ENCODE measurements around the gene ETFA.

ETFA gene

DNA sequence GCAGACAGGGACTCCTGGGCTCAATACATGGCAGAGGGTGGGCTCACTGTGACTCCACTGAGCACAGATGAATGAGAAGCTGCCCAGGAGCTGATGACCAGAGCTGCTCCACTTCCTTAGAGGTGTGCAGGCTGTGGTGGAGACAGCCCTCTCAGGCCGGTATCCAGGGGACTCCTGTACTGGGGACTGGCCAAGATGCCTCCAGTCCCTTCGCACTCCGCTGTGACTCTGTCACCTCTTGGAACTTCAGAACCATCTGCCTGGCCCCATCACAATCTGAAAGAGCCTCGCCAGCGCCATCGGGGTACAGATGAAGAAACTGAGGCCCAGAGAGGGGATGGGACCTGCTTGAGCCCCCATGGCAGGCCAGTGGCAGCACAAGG is 111.2 kb downstream of the ETFA start:
- no peaks in the 10 kb centered on the region for H3K36me3 Mint-ChIP-seq
- H3K4me3 Mint-ChIP-seq: no peak overlapping the region
- CTCF ChIA-PET: no interaction called here
- peaks cover 4% of the 10 kb centered on the region for H3K4me1 Mint-ChIP-seq
- no peaks in the 10 kb centered on the region for H3K9me3 Mint-ChIP-seq
- no peak for DNase-seq
- no peaks in the 10 kb centered on the region for H3K27me3 Mint-ChIP-seq
- no peak overlapping the region for H3K27ac Mint-ChIP-seq

DNA sequence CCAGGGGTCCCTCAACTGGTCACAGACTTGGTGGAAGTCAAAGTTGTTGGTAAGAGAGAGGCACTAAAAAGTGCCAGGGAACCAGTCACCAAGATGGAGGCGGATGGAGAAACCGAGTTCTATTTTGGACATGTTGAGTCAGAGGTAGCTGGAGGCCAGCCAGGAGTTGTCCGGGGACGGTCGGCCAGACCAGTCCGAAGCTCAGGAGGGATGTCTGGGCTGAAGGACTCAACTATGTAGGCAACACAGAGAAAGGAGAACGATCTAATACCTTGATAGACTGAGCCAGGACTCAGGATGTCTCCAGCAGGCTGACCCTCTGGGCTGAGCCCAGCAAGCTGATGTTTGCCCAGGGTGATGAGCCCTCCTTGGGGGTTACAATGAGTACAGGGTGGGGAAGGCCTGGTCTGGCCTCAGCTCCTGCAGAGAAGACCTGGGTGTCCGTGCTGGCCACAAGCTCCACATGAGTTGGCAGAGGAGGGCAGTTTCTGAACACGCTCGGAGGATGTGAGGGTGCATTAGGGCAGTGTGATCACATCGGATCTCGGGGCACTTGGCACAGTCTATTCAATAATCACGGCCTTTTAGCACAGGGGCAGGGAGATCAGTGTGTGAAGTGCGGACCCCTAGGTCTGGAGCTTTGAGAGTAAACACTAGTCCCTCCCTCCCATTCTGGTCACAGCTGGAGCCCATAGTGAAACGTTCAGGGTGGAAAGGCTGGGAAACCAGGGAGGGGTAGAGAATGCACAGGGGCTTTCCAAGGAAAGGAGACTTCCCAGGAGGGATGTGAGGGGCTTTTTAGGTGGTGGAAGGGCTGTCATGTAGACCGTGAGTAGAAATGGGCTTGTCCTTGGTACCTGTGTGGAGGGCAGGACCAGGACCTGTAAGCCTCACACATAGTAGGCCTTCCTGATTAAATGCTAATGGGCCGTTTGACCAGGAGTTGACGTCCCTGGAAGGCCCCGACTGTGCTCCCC is 111.9 kb downstream of the ETFA start:
- H3K27me3 Mint-ChIP-seq: peaks cover 2% of the 10 kb centered on the region
- H3K36me3 Mint-ChIP-seq: no peaks in the 10 kb centered on the region
- H3K9me3 Mint-ChIP-seq: no peaks in the 10 kb centered on the region
- CTCF ChIA-PET: no interaction called here
- H3K4me3 Mint-ChIP-seq: no peak overlapping the region
- DNase-seq: no peak
- peaks cover 4% of the 10 kb centered on the region for H3K4me1 Mint-ChIP-seq
- H3K27ac Mint-ChIP-seq: no peak overlapping the region

DNA sequence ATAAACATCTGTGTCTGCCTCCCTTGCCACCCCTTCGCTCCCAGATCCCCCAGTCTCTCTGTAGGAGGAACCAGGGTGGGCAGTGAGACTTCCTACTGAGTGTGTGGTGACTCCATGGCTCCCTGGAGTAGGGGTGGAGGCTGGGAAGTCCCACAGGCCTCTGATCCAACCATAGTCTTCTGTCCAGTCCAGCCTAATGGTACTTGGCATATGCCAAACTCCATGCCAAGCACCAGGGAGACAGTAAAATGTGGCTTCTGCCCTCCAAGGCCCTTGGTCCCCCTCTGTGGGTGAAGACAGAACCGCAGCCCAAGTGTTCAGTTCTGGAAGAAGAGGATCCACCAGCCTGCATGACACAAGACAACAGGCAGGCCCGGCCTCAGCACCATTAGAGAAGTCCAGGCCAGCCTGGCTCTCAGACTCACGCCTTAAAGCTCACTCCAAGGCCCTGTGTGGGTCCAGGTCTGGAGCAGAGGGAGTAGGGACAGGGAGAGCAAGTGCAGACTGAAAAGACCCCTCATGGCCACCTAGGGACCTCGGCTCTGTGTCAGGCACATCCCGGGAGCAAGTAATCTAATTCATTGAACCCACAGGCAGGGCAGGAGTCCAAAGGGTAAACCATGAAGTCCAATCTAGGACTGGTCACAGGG is 112.7 kb downstream of the ETFA start:
- Mint-ChIP-seq H3K27ac (no peak overlapping the region), H3K27me3 (peaks cover 10% of the 10 kb centered on the region), H3K4me1 (peaks cover 4% of the 10 kb centered on the region), H3K36me3 (no peaks in the 10 kb centered on the region), H3K4me3 (no peak overlapping the region), H3K9me3 (no peaks in the 10 kb centered on the region)
- DNase-seq: no peak
- CTCF ChIA-PET: no interaction called here

DNA sequence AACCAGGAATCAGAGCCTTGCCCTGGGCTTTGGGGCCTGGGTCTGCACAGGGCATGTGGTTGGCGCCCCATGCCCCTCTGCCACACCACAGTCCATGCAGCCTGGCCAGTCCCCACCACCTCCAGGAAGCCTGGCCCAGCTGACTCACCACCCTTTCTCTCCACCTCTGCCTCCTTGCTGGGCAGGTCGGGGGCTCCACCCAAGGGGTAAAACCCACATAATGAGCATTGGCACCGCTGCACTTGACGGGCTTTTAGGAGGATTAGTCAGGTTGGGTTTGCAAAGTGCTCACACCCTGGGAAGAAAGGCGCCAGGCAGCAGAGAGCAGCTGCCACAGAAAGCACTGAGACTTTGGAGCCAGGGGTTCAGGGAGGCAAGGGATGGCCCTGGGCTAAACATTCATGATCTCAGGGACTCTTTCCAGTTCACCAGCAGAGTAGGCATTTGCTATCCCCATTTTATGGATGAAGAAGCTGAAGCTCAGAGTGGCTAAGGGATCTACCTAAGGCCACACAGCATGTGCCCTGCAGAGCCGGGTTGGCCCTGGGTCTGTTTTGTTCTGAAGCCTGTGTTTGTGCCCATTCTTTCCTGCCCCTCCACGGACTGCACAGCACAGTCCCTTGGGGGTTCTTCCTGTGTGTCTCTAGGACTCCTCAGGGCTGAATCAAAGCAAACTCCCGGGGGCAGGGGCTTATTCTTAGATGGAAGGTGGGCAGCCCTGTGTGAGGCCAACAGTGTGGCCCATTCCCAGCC is 113.4 kb downstream of the ETFA start:
- Mint-ChIP-seq H3K27ac (no peak overlapping the region), H3K36me3 (no peaks in the 10 kb centered on the region), H3K4me1 (peaks cover 4% of the 10 kb centered on the region), H3K9me3 (no peaks in the 10 kb centered on the region), H3K4me3 (no peak overlapping the region), H3K27me3 (peaks cover 17% of the 10 kb centered on the region)
- CTCF ChIA-PET: interaction anchor here (0.9 kb wide), 1 partner anchor 39 kb away, joined by 3 read pairs; no protein-coding TSS in a partner anchor
- DNase-seq: no peak

DNA sequence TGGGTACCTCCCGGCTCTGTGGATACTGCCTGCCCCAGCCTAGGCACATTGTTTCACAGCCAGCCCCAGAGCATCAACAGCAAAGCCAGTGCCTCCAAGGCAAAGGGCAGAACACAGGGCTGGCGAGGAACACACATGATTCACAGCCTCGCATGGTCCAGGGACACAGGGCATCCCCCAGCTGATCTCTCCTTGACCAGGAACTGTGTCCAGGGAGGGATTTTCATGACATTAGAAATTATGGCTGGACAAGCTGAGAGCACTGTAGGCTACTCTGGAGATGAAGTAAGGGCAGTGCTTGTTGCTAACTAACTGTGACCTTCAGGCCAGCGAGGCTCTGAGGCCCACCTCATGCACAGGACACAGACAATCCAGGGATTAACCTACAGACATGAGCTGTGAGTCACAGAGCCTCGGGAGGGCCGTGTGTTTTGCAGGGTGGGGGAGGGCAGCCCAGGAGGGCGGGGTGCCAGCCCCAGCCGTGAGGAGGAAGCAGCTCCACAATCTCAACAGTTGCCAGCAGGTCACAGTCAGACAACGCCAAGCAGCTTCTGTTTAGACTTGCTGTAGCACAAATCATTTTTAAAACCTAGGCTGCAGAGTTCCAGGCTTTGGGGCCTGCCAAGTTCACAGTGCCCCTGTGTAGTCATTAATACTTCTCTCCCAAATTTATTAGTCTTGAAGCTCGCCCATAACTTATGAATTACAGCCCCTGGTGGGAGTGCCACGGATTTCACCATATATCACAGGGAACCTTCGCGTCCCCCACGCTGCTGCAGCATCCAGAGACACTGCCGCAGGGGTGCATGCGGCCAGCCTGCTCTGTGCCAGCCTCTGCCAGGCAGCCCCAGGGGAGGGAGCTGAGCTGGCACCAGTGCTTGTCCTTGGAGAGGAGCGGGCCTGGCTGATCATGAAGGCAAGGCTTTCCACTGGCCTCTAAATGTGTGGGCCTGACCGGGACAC is 114.7 kb downstream of the ETFA start:
- Mint-ChIP-seq H3K4me1 (peaks cover 4% of the 10 kb centered on the region), H3K27me3 (peaks cover 31% of the 10 kb centered on the region), H3K27ac (no peak overlapping the region), H3K36me3 (no peaks in the 10 kb centered on the region), H3K4me3 (no peak overlapping the region), H3K9me3 (no peaks in the 10 kb centered on the region)
- no peak for DNase-seq
- CTCF ChIA-PET: interaction anchor here (0.9 to 2.7 kb wide), 2 partner anchors 11 to 41 kb away, joined by 3 to 7 read pairs; no protein-coding TSS in a partner anchor

DNA sequence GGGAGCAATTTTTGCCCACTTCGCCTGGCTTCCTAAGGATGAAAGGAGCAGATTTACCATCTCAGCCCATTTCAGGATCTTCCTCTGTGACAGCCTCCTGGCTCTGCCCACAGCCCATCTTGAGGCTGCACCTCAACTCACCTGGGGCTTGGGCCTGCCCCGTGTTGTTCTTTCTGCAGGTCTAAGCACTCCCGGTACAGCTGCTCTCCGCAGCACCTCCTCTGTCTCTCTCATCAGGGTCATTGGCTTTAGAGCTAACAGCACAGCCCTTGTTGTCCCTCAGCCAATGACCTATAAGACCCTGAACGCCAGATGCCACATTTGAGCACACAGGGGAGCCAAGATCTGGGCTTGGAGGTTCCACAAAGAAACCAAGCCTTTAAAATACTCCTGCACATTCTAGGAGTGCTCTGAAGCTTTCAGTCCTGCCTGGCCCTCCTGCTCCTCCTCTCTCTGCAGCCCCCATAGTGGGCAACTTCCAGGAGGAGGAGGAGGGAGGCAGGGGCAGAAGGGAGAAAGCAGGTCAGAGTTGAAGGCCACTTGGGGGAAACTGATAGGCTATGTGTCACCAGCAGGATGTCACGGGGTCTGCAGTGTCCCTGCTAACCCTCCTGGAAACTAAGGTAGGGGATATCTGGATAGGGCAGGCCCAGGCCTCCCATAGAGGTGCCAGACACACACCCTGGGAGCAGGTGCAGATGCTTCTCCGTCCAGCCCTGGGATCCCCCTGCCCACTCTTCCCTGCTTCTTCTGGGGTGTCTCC is 115.6 kb downstream of the ETFA start:
- Mint-ChIP-seq H3K9me3 (no peaks in the 10 kb centered on the region), H3K4me3 (no peak overlapping the region), H3K36me3 (no peaks in the 10 kb centered on the region), H3K4me1 (peaks cover 12% of the 10 kb centered on the region), H3K27me3 (peaks cover 39% of the 10 kb centered on the region), H3K27ac (no peak overlapping the region)
- no peak for DNase-seq
- CTCF ChIA-PET: interaction anchor here (2.7 kb wide), 1 partner anchor 10 kb away, joined by 7 read pairs; no protein-coding TSS in a partner anchor

DNA sequence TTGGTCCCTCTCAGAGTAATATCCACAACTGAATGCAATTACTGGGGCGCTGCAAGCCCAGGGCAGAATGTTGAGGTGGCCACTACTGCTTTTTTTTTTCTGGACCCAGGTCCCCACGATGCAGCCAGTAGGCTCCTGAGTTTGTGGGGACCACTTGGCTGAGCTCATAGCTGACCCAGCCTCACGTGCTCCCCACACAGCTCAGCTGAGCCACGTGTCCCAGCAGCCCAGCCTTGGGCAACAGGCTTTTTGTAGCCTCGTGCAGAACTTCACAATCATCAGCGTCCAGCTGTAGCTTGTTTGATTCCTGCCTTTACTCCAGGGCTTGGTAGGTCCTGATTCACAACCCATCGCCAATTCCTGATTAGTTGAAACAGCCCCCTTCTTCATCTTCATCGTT is 117.3 kb downstream of the ETFA start:
- Mint-ChIP-seq H3K27ac (no peak overlapping the region), H3K9me3 (no peaks in the 10 kb centered on the region), H3K4me1 (peaks cover 17% of the 10 kb centered on the region), H3K27me3 (peaks cover 57% of the 10 kb centered on the region), H3K36me3 (no peaks in the 10 kb centered on the region), H3K4me3 (no peak overlapping the region)
- CTCF ChIA-PET: interaction anchor here (2.7 kb wide), 1 partner anchor 8 kb away, joined by 7 read pairs; no protein-coding TSS in a partner anchor
- DNase-seq: no peak

DNA sequence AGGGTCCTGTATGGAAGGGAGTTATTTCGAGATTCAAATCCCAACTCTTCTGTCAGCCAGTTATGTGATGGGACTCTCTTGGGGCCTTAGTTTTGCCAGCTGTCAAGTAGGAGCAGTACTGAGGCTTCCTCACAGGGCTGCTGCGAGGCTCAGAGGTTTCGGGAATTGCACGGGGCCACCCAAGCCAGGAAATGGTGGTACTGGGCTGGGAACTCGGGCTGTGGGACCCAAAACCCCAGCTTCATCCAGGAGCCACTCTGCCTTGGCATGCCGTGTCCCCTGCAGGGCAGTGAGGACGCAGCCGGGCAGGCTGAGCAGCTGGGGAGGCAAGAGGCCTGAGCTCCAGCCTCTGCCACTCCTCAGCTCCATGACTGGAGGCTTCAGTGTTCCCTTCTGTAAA is 118.6 kb downstream of the ETFA start:
- H3K27me3 Mint-ChIP-seq: peaks cover 66% of the 10 kb centered on the region
- no peak overlapping the region for H3K4me3 Mint-ChIP-seq
- peaks cover 17% of the 10 kb centered on the region for H3K4me1 Mint-ChIP-seq
- H3K9me3 Mint-ChIP-seq: no peaks in the 10 kb centered on the region
- no peak for DNase-seq
- no peaks in the 10 kb centered on the region for H3K36me3 Mint-ChIP-seq
- CTCF ChIA-PET: interaction anchor here (0.9 to 1.2 kb wide), 2 partner anchors 11 to 44 kb away, joined by 3 to 4 read pairs; no protein-coding TSS in a partner anchor
- H3K27ac Mint-ChIP-seq: no peak overlapping the region

DNA sequence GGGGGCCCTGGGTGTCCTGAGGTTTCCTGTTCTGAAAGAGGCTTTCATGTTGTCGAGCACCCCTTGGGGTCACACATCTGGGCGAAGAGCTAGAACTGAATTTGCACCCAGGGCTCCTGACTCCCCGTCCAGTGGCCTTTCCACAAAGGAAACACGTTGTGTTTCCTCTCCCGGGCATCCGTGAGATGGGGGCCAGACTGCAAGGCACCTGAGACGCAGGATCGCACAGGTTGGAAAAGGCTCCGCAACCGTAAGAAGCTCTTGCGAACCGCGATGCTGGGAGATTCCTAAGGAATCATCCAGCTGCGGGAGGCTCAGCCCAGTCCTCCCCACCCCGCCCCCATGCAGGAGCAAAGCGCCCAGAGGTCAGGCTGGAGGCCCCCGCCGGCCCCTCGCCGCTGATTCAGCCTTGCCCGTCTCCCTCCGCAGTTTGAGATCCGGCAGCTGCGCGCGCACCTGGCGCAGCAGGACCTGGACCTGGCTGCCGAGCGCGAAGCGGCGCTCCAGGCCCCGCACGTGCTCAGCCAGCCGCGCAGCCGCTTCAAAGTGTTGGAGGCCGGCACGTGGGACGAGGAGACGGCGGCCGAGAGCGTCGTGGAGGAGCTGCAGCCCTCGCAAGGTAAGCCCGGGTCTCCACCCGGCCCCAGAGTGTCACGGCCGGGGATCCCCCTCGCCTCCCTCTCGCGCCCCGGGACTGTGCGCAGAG is 119.6 kb downstream of the ETFA start:
- CTCF ChIA-PET: interaction anchor here (0.5 to 3.0 kb wide), 8 partner anchors 17 to 650 kb away, joined by 3 to 20 read pairs (median 4); no protein-coding TSS in a partner anchor
- Mint-ChIP-seq H3K4me3 (no peak overlapping the region), H3K27ac (no peak overlapping the region), H3K9me3 (no peaks in the 10 kb centered on the region), H3K4me1 (peaks cover 15% of the 10 kb centered on the region), H3K36me3 (no peaks in the 10 kb centered on the region), H3K27me3 (peaks cover 75% of the 10 kb centered on the region)
- DNase-seq: no peak

DNA sequence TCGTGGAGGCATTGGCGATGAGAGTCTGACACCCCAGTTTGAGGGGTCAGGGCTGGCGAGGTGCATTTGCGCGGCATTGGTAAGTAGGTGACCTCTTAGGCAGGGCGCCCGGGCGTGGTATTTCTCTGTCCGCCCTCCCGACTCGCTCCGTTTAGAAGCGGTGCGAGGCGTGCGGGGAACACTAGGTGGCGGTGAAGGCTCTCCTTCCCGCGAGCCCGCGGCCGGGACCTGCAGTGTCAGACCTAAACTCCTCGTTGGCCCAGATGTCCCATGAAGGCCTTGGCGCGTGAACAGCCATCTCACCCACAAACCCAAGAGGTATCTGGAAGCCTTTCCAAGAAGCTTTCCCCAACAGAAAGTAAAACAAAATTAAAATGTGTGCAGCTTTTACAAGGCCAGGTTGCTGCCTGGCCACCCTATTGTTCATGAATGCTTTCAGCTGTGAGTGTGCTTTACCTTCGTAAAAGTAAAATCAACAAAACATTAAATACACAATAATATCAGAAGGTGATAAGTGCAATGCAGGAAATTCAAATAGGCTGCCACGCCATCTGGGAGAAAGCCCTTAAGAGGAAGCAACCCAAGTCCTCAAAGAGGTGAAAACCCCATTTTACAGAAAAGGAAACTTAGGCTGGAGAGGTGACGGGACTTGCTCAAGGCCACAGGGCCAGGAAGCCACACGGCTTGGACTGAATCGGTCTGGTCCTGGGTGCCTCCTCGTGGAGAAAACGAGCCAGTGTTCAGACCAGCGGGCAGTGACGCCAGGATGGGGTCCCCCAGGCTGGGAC is 120.3 kb downstream of the ETFA start:
- Mint-ChIP-seq H3K4me3 (no peak overlapping the region), H3K9me3 (no peaks in the 10 kb centered on the region), H3K4me1 (peaks cover 14% of the 10 kb centered on the region), H3K27ac (no peak overlapping the region), H3K27me3 (peaks cover 82% of the 10 kb centered on the region), H3K36me3 (no peaks in the 10 kb centered on the region)
- CTCF ChIA-PET: interaction anchor here (0.7 to 3.0 kb wide), 8 partner anchors 18 to 650 kb away, joined by 3 to 20 read pairs (median 4); no protein-coding TSS in a partner anchor
- peak; percentile 79 for DNase-seq

DNA sequence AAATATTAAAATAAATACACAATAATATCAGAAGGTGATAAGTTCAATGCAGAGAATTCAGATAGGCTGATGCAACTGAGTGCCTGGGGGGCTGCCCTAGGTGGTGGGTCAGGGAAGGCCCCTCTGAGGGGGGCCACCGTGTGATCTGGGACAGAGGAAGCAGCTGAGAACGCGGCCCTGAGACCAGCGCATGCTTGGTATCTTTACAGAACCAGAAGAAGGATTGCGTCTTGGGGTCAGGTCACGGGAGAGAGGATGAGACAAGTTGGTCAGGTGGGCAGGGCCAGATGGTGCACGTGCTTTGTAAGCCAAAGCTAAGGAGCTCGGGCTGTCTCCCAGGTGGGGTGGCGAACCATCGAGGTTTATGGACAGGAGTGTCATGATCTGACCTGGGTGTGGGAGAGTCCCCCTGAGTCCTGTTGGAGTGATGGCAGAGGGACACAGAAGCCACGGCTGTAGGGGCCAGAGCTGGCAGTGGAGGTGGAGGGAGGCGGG is 121.2 kb downstream of the ETFA start:
- no peak overlapping the region for H3K27ac Mint-ChIP-seq
- no peak for DNase-seq
- CTCF ChIA-PET: interaction anchor here (0.9 to 3.0 kb wide), 7 partner anchors 19 to 651 kb away, joined by 3 to 20 read pairs (median 3); no protein-coding TSS in a partner anchor
- H3K9me3 Mint-ChIP-seq: no peaks in the 10 kb centered on the region
- peaks cover 88% of the 10 kb centered on the region for H3K27me3 Mint-ChIP-seq
- H3K4me3 Mint-ChIP-seq: no peak overlapping the region
- H3K36me3 Mint-ChIP-seq: no peaks in the 10 kb centered on the region
- H3K4me1 Mint-ChIP-seq: peaks cover 14% of the 10 kb centered on the region
